GM18511 (cell line): ENCODE data around the gene PROSER3.
"Not testable (repeated sequence)": the region's sequence is repeated elsewhere in the genome, so short reads cannot be mapped to it uniquely, and the experiment has no call there.

Source experiments
- ATAC-seq: cut with Tn5 transposase; IDR thresholded peaks from one replicate; pipeline ENCODE4 v1.9.1; 2021; ENCODE audit warnings: mild to moderate bottlenecking, moderate library complexity; ENCODE audit not compliant: unreplicated experiment

Gene PROSER3

GRCh38 chr19:35722461-35722860 is 35.5 kb upstream of the PROSER3 start:
- ATAC-seq, result no peak

GRCh38 chr19:35722897-35723296 is 35.1 kb upstream of the PROSER3 start:
- no peak for ATAC-seq

GRCh38 chr19:35723671-35724070 is 34.3 kb upstream of the PROSER3 start:
- no peak for ATAC-seq

GRCh38 chr19:35724132-35724531 is 33.8 kb upstream of the PROSER3 start:
- ATAC-seq, result not testable (repeated sequence)

GRCh38 chr19:35724560-35724959 is 33.4 kb upstream of the PROSER3 start:
- no peak for ATAC-seq

GRCh38 chr19:35725216-35725861 is 32.6 kb upstream of the PROSER3 start:
- no peak for ATAC-seq

- ATAC-seq, result no peak
These were observed 30.7 kb upstream of the PROSER3 start for GRCh38 chr19:35727053-35727955.

GRCh38 chr19:35727956-35728706 is 29.8 kb upstream of the PROSER3 start:
- no peak for ATAC-seq

GRCh38 chr19:35729021-35729420 is 29.0 kb upstream of the PROSER3 start:
- no peak for ATAC-seq

- ATAC-seq, result no peak
These were observed 28.2 kb upstream of the PROSER3 start for GRCh38 chr19:35729763-35730162.

GRCh38 chr19:35730326-35730725 is 27.6 kb upstream of the PROSER3 start:
- ATAC-seq, result no peak

GRCh38 chr19:35731353-35731752 is 26.6 kb upstream of the PROSER3 start:
- ATAC-seq, result no peak

GRCh38 chr19:35731779-35732405 is 26.1 kb upstream of the PROSER3 start:
- ATAC-seq, result no peak

- no peak for ATAC-seq
These were observed 25.3 kb upstream of the PROSER3 start for GRCh38 chr19:35732540-35733179.

- ATAC-seq, result no peak
These were observed 24.5 kb upstream of the PROSER3 start for GRCh38 chr19:35733180-35734125.

GRCh38 chr19:35734273-35734672 is 23.7 kb upstream of the PROSER3 start:
- ATAC-seq, result no peak

GRCh38 chr19:35734889-35735288 is 23.1 kb upstream of the PROSER3 start:
- ATAC-seq, result no peak

- no peak for ATAC-seq
These were observed 20.8 kb upstream of the PROSER3 start for GRCh38 chr19:35736913-35737886.
